Body of pancreas (tissue), 4 donors: Measurements from ENCODE around the gene SV2A.

Experiments used
- CTCF ChIP-seq, 7 experiments: fragments of 450-650 bp in 4 of 7; fragments of 200-600 bp in 3 of 7; sonication (generic) in 3 of 7; IDR thresholded peaks; one replicate each; pipeline ENCODE4 v1.5.1; 2016 to 2019; ENCODE audit warnings: antibody characterized with exemption in 7 of 7
- POLR2A ChIP-seq, 3 donors: fragments of 450-650 bp; IDR thresholded peaks; one replicate each; pipeline ENCODE4 v1.6.1; 2016; ENCODE audit warnings: antibody characterized with exemption in 3 of 3, mild to moderate bottlenecking in 2 of 3

GRCh38 chr1:149883598-149884247 lies 33.9 kb downstream of the SV2A start:
- no peak for TF ChIP-seq CTCF (IDR thresholded peaks at IDR 0.05)
- peak in 2 of 3 donors; percentile 40 to 51 for TF ChIP-seq POLR2A (IDR thresholded peaks at IDR 0.05)
